PC-9 (cell line): ENCODE results near the gene TAL1. TPM values are rescaled to one million over a fixed set of nuclear protein-coding genes. Genes with fewer than 3 reads are reported as not detected.

ENCODE experiments used
- BruUV-seq: library from RNA; stranded (reverse); fragments of 400-500 nt; replicated peaks from 2 replicates; lab custom pipeline; 2021; lab: Mats Ljungman, UMichigan
- CTCF ChIA-PET: fragments of 300-600 bp; sonication (Branson Sonifier 250); formaldehyde crosslinking; loops from one replicate; lab custom pipeline; 2022; ENCODE audit warnings: antibody characterized with exemption; lab: Charles Lee
- POLR2A ChIA-PET: fragments of 300-600 bp; sonication (Branson Sonifier 250); formaldehyde crosslinking; loops from one replicate; lab custom pipeline; 2022; ENCODE audit warnings: antibody characterized with exemption; ENCODE audit not compliant: unreplicated experiment; lab: Charles Lee
- DNase-seq, 2 experiments: peaks; one replicate each; pipeline versions ENCODE4 v3.0.0 to v3.0.0-alpha.2; 2015 to 2022; ENCODE audit warnings: mixed read lengths in 1 of 2
- H2AFZ ChIP-seq: fragments of 200-600 bp; sonication (generic); 2 replicates; pipeline ENCODE4 v1.8.1; 2017; ENCODE audit warnings: antibody characterized with exemption
- H3F3A ChIP-seq: fragments of 200-600 bp; sonication (generic); 2 replicates; pipeline ENCODE4 v1.8.1; 2017; ENCODE audit warnings: antibody characterized with exemption, mild to moderate bottlenecking, low read depth; ENCODE audit not compliant: insufficient read depth
- H3K27ac ChIP-seq: fragments of 200-600 bp; sonication (generic); 2 replicates; pipeline ENCODE4 v1.6.1; 2016; ENCODE audit warnings: mixed run types
- H3K27me3 ChIP-seq: fragments of 200-600 bp; sonication (generic); 2 replicates; pipeline ENCODE4 v1.6.1; 2016; ENCODE audit warnings: low read depth, mixed run types; ENCODE audit not compliant: insufficient read depth
- H3K36me3 ChIP-seq: fragments of 200-600 bp; sonication (generic); 2 replicates; pipeline ENCODE4 v1.6.1; 2016; ENCODE audit warnings: low read depth, mixed run types
- H3K4me1 ChIP-seq: fragments of 200-600 bp; sonication (generic); replicated peaks from 2 replicates; pipeline ENCODE4 v1.6.1; 2016; ENCODE audit warnings: mixed run types; ENCODE audit not compliant: insufficient read depth
- H3K4me2 ChIP-seq: fragments of 200-600 bp; sonication (generic); 2 replicates; pipeline ENCODE4 v1.6.1; 2017; ENCODE audit warnings: mixed run types
- H3K4me3 ChIP-seq: fragments of 200-600 bp; sonication (generic); 2 replicates; pipeline ENCODE4 v1.6.1; 2016; ENCODE audit warnings: mixed run types
- H3K79me2 ChIP-seq: fragments of 200-600 bp; sonication (generic); 2 replicates; pipeline ENCODE4 v1.6.1; 2017; ENCODE audit warnings: low read depth, mixed run types
- H3K9me2 ChIP-seq: fragments of 200-600 bp; sonication (generic); 2 replicates; pipeline ENCODE4 v1.8.1; 2017; ENCODE audit warnings: mild to moderate bottlenecking; ENCODE audit not compliant: insufficient read depth
- H3K9me3 ChIP-seq: fragments of 200-600 bp; sonication (generic); 2 replicates; pipeline ENCODE4 v1.8.1; 2016; ENCODE audit warnings: low read depth; ENCODE audit not compliant: insufficient read depth
- H4K20me1 ChIP-seq: fragments of 200-600 bp; sonication (generic); 2 replicates; pipeline ENCODE4 v1.8.1; 2017; ENCODE audit not compliant: insufficient read depth
- EZH2 ChIP-seq: fragments of 200-600 bp; sonication (generic); IDR thresholded peaks from 2 replicates; pipeline ENCODE4 v1.8.0; 2017; ENCODE audit warnings: antibody characterized with exemption, low read depth
- intact Hi-C: fragments of 100-400 bp; cut with micrococcal nuclease; formaldehyde crosslinking; loops from one replicate; pipeline ENCODE4 v1.10.0; 2022; ENCODE audit not compliant: unreplicated experiment
- total RNA-seq: library from RNA; stranded (reverse); gene quantifications from 2 replicates; pipeline ENCODE4 v1.2.3, GENCODE V29; 2021
- TF ChIP-seq, protein P1 (sequence below): fragments of 200-600 bp; sonication (generic); conservative IDR thresholded peaks from 2 replicates; pipeline ENCODE4 v1.6.1; 2017; ENCODE audit warnings: mixed run types, antibody characterized with exemption, mild to moderate bottlenecking, moderate library complexity

Gene TAL1
- total RNA-seq, 1 experiment from 2014 or later, result not detected

DNA sequence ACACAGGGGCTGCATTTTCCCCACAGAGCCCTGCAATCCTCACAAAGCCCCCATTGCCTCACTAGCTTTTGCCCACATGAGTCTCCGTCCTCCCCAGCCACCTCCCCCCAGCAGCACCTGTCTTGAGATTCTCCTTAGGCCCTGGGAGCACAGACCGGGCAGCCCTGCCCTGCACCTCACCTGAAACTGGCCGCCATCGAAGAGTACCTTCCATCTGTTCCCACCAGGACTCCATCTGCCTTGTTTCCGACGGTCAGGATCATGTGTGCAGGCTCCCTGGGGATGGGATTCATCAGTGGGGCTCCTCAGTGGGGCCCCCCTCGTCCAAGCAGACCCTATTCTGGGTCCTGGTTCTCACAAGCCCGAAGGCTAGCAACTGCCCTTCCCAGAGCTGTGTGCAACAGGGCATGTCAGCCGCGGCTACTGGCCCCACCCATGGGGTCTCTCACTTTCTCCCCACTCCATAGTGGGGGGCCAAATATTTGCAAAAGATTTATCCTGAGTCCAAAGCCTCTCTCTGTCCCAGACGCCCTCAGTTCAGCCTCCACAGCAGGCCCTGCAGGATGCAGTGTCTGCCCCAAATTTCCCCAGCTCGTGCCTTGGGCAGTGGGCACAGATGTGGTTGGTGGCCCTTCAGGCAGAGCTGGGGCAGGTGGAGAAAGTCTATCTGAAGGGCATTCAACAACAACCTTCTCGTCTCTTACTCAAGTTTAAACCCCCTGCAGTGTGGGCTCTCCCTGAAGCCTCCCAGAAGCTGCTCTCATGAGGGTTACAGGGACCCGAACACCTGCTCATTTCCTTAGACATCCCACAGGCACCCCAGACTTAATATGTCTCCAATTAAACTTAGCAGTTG is 47.0 kb downstream of the TAL1 start:
- CTCF ChIA-PET, result no interaction called here

DNA sequence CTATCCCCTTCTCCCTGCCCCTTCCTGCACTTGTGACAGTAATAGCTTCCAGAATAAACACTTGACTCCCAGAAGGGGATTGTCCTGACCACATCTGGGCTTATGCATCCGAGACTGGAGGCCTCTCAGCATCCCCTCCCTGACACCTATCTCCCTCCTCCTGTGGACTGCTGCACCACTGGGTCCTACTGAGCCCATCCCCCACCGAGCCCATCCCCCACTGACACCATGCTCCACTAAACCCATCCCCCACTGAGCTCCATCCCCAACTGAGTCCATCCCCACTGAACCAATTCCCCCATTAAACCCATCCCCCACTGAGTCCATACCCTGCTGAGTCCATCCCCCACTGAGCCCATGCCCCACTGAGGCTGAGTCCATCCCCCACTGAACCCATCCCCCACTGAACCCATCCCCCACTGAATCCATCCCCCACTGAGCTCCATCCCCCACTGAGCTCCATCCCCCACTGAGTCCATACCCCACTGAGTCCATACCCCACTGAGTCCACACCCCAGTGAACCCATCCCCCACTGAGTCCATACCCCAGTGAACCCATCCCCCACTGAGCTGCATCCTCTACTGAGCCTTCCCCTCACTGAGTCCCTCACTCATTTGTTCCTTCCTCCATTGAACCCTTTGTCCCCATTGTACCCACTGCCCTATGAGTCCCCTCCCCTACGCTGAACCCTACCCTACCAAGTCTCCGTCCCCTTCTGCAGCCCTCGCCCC is 47.8 kb downstream of the TAL1 start:
- TF ChIP-seq EZH2, result no peak
- TF ChIP-seq, protein P1, sequence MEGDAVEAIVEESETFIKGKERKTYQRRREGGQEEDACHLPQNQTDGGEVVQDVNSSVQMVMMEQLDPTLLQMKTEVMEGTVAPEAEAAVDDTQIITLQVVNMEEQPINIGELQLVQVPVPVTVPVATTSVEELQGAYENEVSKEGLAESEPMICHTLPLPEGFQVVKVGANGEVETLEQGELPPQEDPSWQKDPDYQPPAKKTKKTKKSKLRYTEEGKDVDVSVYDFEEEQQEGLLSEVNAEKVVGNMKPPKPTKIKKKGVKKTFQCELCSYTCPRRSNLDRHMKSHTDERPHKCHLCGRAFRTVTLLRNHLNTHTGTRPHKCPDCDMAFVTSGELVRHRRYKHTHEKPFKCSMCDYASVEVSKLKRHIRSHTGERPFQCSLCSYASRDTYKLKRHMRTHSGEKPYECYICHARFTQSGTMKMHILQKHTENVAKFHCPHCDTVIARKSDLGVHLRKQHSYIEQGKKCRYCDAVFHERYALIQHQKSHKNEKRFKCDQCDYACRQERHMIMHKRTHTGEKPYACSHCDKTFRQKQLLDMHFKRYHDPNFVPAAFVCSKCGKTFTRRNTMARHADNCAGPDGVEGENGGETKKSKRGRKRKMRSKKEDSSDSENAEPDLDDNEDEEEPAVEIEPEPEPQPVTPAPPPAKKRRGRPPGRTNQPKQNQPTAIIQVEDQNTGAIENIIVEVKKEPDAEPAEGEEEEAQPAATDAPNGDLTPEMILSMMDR, result no peak
- H3K27ac ChIP-seq, result no peak overlapping the region
- no peak for DNase-seq
- no peaks in the 10 kb centered on the region for H3K79me2 ChIP-seq
- H3K4me2 ChIP-seq, result no peak overlapping the region
- POLR2A ChIA-PET, result interaction anchor here (0.6 kb wide), 1 partner anchor 232 kb away, joined by 3 read pairs; the partner anchor contains the start of gene FOXE3
- no peaks in the 10 kb centered on the region for H3K9me3 ChIP-seq
- peaks cover 10% of the 10 kb centered on the region for H3K4me1 ChIP-seq
- no peak overlapping the region for H2AFZ ChIP-seq
- no peaks in the 10 kb centered on the region for H3K36me3 ChIP-seq
- CTCF ChIA-PET, result interaction anchor here (0.6 kb wide), 1 partner anchor 253 kb away, joined by 3 read pairs; the partner anchor contains the start of gene FOXD2
- no TSS peak for BruUV-seq
- no peak overlapping the region for H3K4me3 ChIP-seq
- H3K9me2 ChIP-seq, result no peaks in the 10 kb centered on the region
- intact Hi-C loops, result no loop called here
- H3K27me3 ChIP-seq, result no peaks in the 10 kb centered on the region
- no peaks in the 10 kb centered on the region for H3F3A ChIP-seq
- H4K20me1 ChIP-seq, result no peaks in the 10 kb centered on the region

More for the DNA sequence above, 47.0 kb downstream of the TAL1 start:
- Histone ChIP-seq H3K4me1 (peaks cover 3% of the 10 kb centered on the region), H3K27me3 (no peaks in the 10 kb centered on the region), H3K4me2 (no peak overlapping the region), H3K9me3 (no peaks in the 10 kb centered on the region), H4K20me1 (no peaks in the 10 kb centered on the region), H3K36me3 (no peaks in the 10 kb centered on the region), H3K4me3 (no peak overlapping the region), H3K27ac (no peak overlapping the region), H2AFZ (no peak overlapping the region), H3K79me2 (no peaks in the 10 kb centered on the region), H3K9me2 (no peaks in the 10 kb centered on the region), H3F3A (no peaks in the 10 kb centered on the region)
- POLR2A ChIA-PET, result no interaction called here
- TF ChIP-seq, protein P1, result no peak
- no peak for TF ChIP-seq EZH2
- BruUV-seq, result no TSS peak
- no peak for DNase-seq
- intact Hi-C loops, result no loop called here

DNA sequence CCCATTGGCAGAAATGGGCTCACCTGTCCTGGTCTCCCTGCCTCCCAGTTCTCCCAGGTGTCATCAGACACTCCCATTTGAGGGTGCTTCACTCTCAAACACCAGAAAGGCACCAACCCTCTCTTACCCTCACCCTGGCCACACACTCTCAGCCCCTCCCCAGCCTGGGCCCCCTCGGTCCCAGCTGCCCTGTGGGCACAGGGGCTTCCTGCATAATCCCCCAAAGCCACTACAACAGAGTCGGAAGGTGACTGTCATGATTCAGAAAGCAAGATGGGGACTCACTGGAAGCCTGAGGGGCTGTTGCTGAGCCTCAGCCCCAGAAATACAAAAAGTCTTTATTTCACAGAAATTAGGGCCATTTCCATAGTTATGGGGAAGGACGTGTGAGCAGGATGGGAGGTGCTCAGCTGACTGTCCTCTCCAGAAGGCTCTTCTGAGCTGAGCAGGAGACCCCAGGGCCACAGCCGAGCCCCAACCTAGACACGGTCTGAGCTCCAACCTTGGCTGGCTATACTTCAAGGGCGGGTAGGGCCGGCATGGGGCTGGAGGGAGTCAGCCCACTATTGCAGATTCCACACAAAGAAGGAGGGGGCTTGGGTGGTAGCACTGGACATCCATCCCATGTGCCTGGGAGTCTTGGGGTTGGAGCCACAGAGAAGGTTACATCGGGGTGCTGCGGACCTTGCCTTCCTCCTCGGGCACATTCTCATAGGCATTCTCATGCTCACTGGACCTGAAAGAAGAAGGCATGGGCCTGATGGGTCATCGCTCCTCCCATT is 48.5 kb downstream of the TAL1 start:
- Histone ChIP-seq H4K20me1 (no peaks in the 10 kb centered on the region), H3K36me3 (no peaks in the 10 kb centered on the region), H3F3A (no peaks in the 10 kb centered on the region), H3K4me3 (no peak overlapping the region), H3K4me1 (peaks cover 10% of the 10 kb centered on the region), H3K27me3 (no peaks in the 10 kb centered on the region), H3K79me2 (no peaks in the 10 kb centered on the region), H3K27ac (no peak overlapping the region), H3K9me2 (no peaks in the 10 kb centered on the region), H3K4me2 (no peak overlapping the region), H2AFZ (no peak overlapping the region), H3K9me3 (no peaks in the 10 kb centered on the region)
- no peak for DNase-seq
- ChIA-PET CTCF (interaction anchor here (0.6 kb wide), 1 partner anchor 254 kb away, joined by 3 read pairs; the partner anchor contains the start of gene FOXD2), POLR2A (interaction anchor here (0.6 kb wide), 1 partner anchor 232 kb away, joined by 3 read pairs; the partner anchor contains the start of gene FOXE3)
- no TSS peak for BruUV-seq
- TF ChIP-seq, protein P1, result no peak
- no peak for TF ChIP-seq EZH2
- intact Hi-C loops, result no loop called here
